Measurements from ENCODE around the gene MCCD1.
A peak's percentile ranks its signal among the peaks of the same experiment; 100 is the strongest.
"Not testable (repeated sequence)": the region's sequence is repeated elsewhere in the genome, so short reads cannot be mapped to it uniquely, and the experiment has no call there.

The MCCD1 gene

DNA sequence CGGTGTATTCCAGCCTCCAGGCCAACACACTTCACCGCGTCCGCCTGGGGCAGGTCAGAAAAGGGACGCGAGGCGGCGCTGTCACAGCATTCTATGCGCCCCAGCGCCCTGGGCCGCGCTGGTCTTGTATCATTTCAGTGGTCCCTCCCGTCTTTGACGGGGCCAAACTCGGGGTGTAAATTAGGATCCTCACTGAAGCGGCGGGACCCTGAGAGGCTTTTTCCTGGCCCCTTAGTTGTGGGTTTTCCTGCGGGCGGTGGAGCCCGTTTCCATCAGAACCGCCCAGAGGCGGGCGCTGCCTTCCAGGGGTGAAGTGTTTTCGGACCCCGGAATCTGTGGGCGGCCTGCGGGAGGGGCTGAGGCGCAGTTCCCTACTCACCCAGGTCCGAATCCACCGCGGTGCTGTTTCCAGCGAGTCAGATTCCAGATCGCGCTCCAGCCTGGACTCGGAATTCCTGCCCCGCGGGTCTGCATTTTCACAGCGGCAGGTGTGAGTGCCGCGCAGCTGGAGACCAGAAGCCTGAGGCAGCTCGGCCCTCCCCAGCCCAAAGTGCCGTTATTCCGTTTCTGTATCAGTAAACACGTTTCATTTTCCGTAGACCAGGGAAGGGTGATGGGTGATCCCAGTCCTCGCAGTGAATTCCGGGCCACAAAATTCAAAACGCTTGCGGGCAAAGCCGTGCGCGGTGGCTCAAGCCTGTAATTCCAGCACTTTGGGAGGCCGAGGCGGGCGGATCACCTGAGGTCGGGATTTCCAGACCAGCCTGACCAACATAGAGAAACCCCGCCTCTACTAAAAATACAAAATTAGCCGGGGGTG lies 34.7 kb upstream of the MCCD1 start:
- peak overlapping the region; percentile 80 for H3K4me3 ChIP-seq (ENCODE audit: low read length)
- H3K27ac ChIP-seq (ENCODE audit: low read length) = no peak overlapping the region
- no peaks in the 10 kb centered on the region for H3K36me3 ChIP-seq (ENCODE audit: insufficient read depth, low read depth, low read length)
- peaks cover 50% of the 10 kb centered on the region for H3K27me3 ChIP-seq (ENCODE audit: insufficient read depth, low read length)
- no peaks in the 10 kb centered on the region for H3K9me3 ChIP-seq (ENCODE audit: insufficient read depth, low read depth, low read length)
- peaks cover 6% of the 10 kb centered on the region for H3K4me1 ChIP-seq (ENCODE audit: insufficient read depth, low read length)
- peak overlapping the region; percentile 61; the same call in 1 of the 2 replicates for H3K9ac ChIP-seq (ENCODE audit: low read depth, low read length)

- peak overlapping the region; percentile 80 for H3K4me3 ChIP-seq (ENCODE audit: low read length)
- peaks cover 56% of the 10 kb centered on the region for H3K27me3 ChIP-seq (ENCODE audit: insufficient read depth, low read length)
- H3K4me1 ChIP-seq (ENCODE audit: insufficient read depth, low read length) = peaks cover 6% of the 10 kb centered on the region
- H3K27ac ChIP-seq (ENCODE audit: low read length) = no peak overlapping the region
- H3K9ac ChIP-seq (ENCODE audit: low read depth, low read length) = peak overlapping the region; percentile 61; the same call in 1 of the 2 replicates
- H3K36me3 ChIP-seq (ENCODE audit: insufficient read depth, low read depth, low read length) = no peaks in the 10 kb centered on the region
- no peaks in the 10 kb centered on the region for H3K9me3 ChIP-seq (ENCODE audit: insufficient read depth, low read depth, low read length)
Measured at GRCh38 chr6:31495580-31495979, 33.2 kb upstream of the MCCD1 start.

DNA sequence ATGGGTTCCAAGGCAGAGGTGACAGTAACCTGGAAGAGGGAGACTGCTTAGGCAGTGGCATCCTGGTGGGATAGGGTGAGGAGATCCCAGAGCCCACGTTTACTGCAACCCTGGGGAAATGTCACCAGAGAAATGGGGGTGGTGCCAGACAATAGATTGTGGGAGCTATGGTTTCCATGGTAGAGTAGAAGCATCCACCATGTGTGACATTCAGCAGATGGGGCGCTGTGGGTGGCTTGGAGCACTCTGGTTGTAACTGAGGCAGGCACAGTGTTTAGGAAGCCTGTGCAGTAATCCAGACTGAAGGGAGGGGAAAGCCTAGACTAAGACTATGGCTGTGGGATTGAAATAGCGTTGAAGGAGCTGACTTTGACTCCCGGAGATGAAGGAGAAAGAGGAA lies 31.9 kb upstream of the MCCD1 start:
- H3K9ac ChIP-seq (ENCODE audit: low read depth, low read length); H3K36me3 ChIP-seq (ENCODE audit: insufficient read depth, low read depth, low read length); H3K27ac ChIP-seq (ENCODE audit: low read length); H3K9me3 ChIP-seq (ENCODE audit: insufficient read depth, low read depth, low read length); H3K4me1 ChIP-seq (ENCODE audit: insufficient read depth, low read length): not testable (repeated sequence)
- Histone ChIP-seq H3K27me3 (ENCODE audit: insufficient read depth, low read length) (peaks cover 56% of the 10 kb centered on the region), H3K4me3 (ENCODE audit: low read length) (peak overlapping the region; percentile 72; the same call in 1 of the 2 replicates)

- Histone ChIP-seq H3K9me3 (ENCODE audit: insufficient read depth, low read depth, low read length) (no peaks in the 10 kb centered on the region), H3K27me3 (ENCODE audit: insufficient read depth, low read length) (peaks cover 56% of the 10 kb centered on the region), H3K4me1 (ENCODE audit: insufficient read depth, low read length) (peaks cover 6% of the 10 kb centered on the region), H3K36me3 (ENCODE audit: insufficient read depth, low read depth, low read length) (no peaks in the 10 kb centered on the region), H3K27ac (ENCODE audit: low read length) (no peak within 1 kb of the TSS), H3K9ac (ENCODE audit: low read depth, low read length) (peak within 1 kb of the TSS; percentile 42; the same call in 1 of the 2 replicates), H3K4me3 (ENCODE audit: low read length) (peak within 1 kb of the TSS; percentile 72)
Measured at GRCh38 chr6:31497531-31498476, 31.0 kb upstream of the MCCD1 start, which contains the start of gene MICB. Gene MICB (plus strand): TSS chr6:31498145. CDS start chr6:31498194, 49 bp downstream.

DNA sequence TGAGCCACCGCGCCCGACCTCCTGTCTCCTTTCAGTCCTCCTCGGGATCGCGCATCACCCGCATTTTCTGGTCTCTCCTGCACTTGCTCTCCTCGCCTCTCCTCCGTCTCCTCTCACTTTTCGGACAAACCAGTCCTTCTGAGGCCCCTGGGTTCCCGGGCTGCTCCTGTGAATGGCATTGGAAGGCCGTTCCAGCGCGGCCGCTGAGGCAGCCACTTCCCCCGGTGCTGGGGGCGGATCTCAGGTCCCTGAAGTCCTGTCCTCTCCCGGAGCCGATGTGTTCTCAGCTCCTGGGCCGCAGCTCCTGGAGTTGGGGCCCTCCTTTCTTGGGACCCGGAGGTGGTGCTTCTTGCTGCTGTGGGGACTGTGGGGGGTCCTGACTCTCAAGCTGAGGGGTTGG lies 30.0 kb upstream of the MCCD1 start:
- Histone ChIP-seq H3K36me3 (ENCODE audit: insufficient read depth, low read depth, low read length) (no peaks in the 10 kb centered on the region), H3K27me3 (ENCODE audit: insufficient read depth, low read length) (peaks cover 56% of the 10 kb centered on the region), H3K27ac (ENCODE audit: low read length) (no peak overlapping the region), H3K4me1 (ENCODE audit: insufficient read depth, low read length) (peaks cover 6% of the 10 kb centered on the region), H3K9me3 (ENCODE audit: insufficient read depth, low read depth, low read length) (no peaks in the 10 kb centered on the region), H3K9ac (ENCODE audit: low read depth, low read length) (peak overlapping the region; percentile 37; the same call in 1 of the 2 replicates), H3K4me3 (ENCODE audit: low read length) (peak overlapping the region; percentile 72)

- H3K9me3 ChIP-seq (ENCODE audit: insufficient read depth, low read depth, low read length); H3K4me1 ChIP-seq (ENCODE audit: insufficient read depth, low read length); H3K4me3 ChIP-seq (ENCODE audit: low read length); H3K9ac ChIP-seq (ENCODE audit: low read depth, low read length); H3K27ac ChIP-seq (ENCODE audit: low read length); H3K36me3 ChIP-seq (ENCODE audit: insufficient read depth, low read depth, low read length): not testable (repeated sequence)
- H3K27me3 ChIP-seq (ENCODE audit: insufficient read depth, low read length) = peaks cover 48% of the 10 kb centered on the region
Measured at GRCh38 chr6:31499648-31500047, 29.1 kb upstream of the MCCD1 start.

DNA sequence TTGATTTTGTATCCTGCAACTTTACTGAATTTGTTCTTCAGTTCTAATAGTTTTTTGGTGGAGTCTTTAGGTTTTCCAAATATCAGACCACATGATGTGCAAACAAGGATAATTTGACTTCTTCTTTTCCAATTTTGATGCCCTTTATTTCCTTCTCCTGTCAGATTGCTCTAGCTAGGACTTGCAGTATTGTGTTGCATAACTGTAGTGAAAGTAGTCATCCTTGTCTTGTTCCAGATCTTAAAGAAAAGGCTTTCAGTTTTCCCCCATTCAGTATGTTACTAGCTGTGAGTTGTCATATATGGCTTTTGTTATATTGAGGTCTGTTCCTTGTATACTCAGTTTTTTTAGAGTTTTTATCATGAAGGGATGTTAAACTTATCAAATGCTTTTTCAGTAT lies 26.2 kb upstream of the MCCD1 start:
- peaks cover 13% of the 10 kb centered on the region for H3K36me3 ChIP-seq (ENCODE audit: insufficient read depth, low read depth, low read length)
- peaks cover 19% of the 10 kb centered on the region for H3K27me3 ChIP-seq (ENCODE audit: insufficient read depth, low read length)

DNA sequence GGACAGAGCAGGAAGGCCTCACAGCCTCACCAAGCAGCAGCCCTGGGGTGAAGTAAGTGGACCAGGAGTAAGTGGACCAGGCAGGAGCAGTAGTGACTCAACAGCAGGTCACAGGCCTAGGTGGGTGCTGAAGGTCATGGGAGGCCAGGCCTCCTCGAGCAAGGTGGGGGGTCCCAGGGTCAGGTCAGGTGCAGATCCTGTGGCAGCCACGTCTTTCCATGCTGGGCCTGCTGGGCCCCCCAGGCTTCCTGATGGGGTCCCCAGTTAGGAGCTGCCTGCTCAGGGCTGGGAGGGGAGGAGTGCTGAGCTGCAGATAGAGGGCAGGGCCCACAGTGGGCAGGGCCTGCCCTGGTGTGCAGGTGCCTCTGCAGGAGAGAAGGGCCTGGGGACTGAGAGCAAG lies 19.7 kb upstream of the MCCD1 start:
- H3K4me1 ChIP-seq (ENCODE audit: insufficient read depth, low read length); H3K27ac ChIP-seq (ENCODE audit: low read length); H3K27me3 ChIP-seq (ENCODE audit: insufficient read depth, low read length); H3K9me3 ChIP-seq (ENCODE audit: insufficient read depth, low read depth, low read length); H3K9ac ChIP-seq (ENCODE audit: low read depth, low read length); H3K4me3 ChIP-seq (ENCODE audit: low read length): not testable (repeated sequence)
- H3K36me3 ChIP-seq (ENCODE audit: insufficient read depth, low read depth, low read length) = peaks cover 31% of the 10 kb centered on the region

More for the DNA sequence above, 26.2 kb upstream of the MCCD1 start:
- Histone ChIP-seq H3K27ac (ENCODE audit: low read length) (no peak overlapping the region), H3K9ac (ENCODE audit: low read depth, low read length) (no peak overlapping the region), H3K4me3 (ENCODE audit: low read length) (no peak overlapping the region), H3K4me1 (ENCODE audit: insufficient read depth, low read length) (no peaks in the 10 kb centered on the region), H3K9me3 (ENCODE audit: insufficient read depth, low read depth, low read length) (no peaks in the 10 kb centered on the region)

DNA sequence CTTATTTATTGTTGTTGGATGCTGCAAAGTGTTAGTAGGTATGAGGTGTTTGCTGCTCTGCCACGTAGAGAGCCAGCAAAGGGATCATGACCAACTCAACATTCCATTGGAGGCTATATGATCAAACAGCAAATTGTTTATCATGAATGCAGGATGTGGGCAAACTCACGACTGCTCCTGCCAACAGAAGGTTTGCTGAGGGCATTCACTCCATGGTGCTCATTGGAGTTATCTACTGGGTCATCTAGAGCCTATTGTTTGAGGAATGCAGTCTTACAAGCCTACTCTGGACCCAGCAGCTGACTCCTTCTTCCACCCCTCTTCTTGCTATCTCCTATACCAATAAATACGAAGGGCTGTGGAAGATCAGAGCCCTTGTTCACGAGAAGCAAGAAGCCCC lies 18.8 kb upstream of the MCCD1 start:
- no peaks in the 10 kb centered on the region for H3K4me1 ChIP-seq (ENCODE audit: insufficient read depth, low read length)
- peaks cover 31% of the 10 kb centered on the region for H3K36me3 ChIP-seq (ENCODE audit: insufficient read depth, low read depth, low read length)
- H3K9me3 ChIP-seq (ENCODE audit: insufficient read depth, low read depth, low read length) = no peaks in the 10 kb centered on the region
- no peak overlapping the region for H3K27ac ChIP-seq (ENCODE audit: low read length)
- H3K27me3 ChIP-seq (ENCODE audit: insufficient read depth, low read length) = no peaks in the 10 kb centered on the region
- H3K9ac ChIP-seq (ENCODE audit: low read depth, low read length) = no peak overlapping the region
- H3K4me3 ChIP-seq (ENCODE audit: low read length) = no peak overlapping the region

DNA sequence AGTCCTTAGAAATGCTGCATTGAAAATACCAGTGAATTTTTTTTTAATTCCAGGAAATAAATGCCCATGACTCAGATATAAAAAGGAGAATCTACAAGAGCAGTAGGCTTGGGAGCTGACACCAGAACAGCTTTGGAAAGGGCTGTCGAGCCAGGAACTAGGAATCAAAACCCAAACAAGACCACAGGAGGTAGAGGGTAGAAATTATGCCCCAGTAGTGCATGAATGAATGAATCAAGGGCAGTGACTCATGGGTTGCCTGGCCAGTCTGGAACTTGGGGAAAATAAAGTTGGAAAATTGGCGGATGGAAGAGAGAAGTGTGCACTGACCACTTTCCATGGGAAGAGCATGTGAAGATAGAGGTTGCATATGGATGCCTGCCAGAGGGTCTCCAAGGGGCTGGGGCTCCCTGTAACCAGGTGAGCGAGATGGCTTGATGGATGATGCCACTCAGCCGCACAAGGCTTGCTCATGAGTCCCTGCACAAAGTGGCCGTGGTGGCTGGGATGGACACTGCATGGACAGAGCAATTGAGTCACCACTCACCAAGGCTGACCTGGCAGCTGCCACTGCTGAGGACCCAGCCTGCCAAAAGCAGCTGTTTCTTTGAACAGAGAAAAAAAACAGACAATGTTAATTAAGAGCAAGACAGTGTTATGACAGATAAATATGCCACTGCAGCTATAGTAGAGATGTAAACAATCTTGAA lies 15.2 kb upstream of the MCCD1 start:
- Histone ChIP-seq H3K27ac (ENCODE audit: low read length) (no peak overlapping the region), H3K36me3 (ENCODE audit: insufficient read depth, low read depth, low read length) (peaks cover 10% of the 10 kb centered on the region), H3K4me1 (ENCODE audit: insufficient read depth, low read length) (no peaks in the 10 kb centered on the region), H3K9ac (ENCODE audit: low read depth, low read length) (no peak overlapping the region), H3K9me3 (ENCODE audit: insufficient read depth, low read depth, low read length) (no peaks in the 10 kb centered on the region), H3K27me3 (ENCODE audit: insufficient read depth, low read length) (no peaks in the 10 kb centered on the region), H3K4me3 (ENCODE audit: low read length) (no peak overlapping the region)

- Histone ChIP-seq H3K27me3 (ENCODE audit: insufficient read depth, low read length) (no peaks in the 10 kb centered on the region), H3K4me3 (ENCODE audit: low read length) (no peak overlapping the region), H3K36me3 (ENCODE audit: insufficient read depth, low read depth, low read length) (no peaks in the 10 kb centered on the region), H3K4me1 (ENCODE audit: insufficient read depth, low read length) (no peaks in the 10 kb centered on the region), H3K9me3 (ENCODE audit: insufficient read depth, low read depth, low read length) (no peaks in the 10 kb centered on the region), H3K9ac (ENCODE audit: low read depth, low read length) (no peak overlapping the region), H3K27ac (ENCODE audit: low read length) (no peak overlapping the region)
Measured at GRCh38 chr6:31521835-31522234, 6.9 kb upstream of the MCCD1 start.

Measured in iPS-20b (cell line).